DMS153 treated with DMSO at 0.1 percent for 48 hours (cell line): Measurements from ENCODE around the gene SMIM41.

Experiments used
- DNase-seq: peaks from one replicate; lab custom pipeline; 2025; ENCODE audit not compliant: unreplicated experiment; lab: John Stamatoyannopoulos, UW

Gene SMIM41

GRCh38 chr12:52120951-52121823, 41.7 kb downstream of the SMIM41 start:
- no peak for DNase-seq

GRCh38 chr12:52121824-52122539, 42.5 kb downstream of the SMIM41 start:
- DNase-seq: peak; percentile 33

- DNase-seq: no peak
Measured at GRCh38 chr12:52122540-52122871, 43.0 kb downstream of the SMIM41 start.

- no peak for DNase-seq
Measured at GRCh38 chr12:52122904-52123303, 43.4 kb downstream of the SMIM41 start.

- DNase-seq: no peak
Measured at GRCh38 chr12:52123487-52124186, 44.1 kb downstream of the SMIM41 start.

GRCh38 chr12:52125476-52125900, 46.0 kb downstream of the SMIM41 start:
- peak; percentile 55 for DNase-seq

- no peak for DNase-seq
Measured at GRCh38 chr12:52126050-52126604, 46.6 kb downstream of the SMIM41 start.

GRCh38 chr12:52126605-52127578, 47.4 kb downstream of the SMIM41 start:
- DNase-seq: no peak

- DNase-seq: no peak
Measured at GRCh38 chr12:52127683-52128450, 48.4 kb downstream of the SMIM41 start.

- peak; percentile 55 for DNase-seq
Measured at GRCh38 chr12:52130711-52131110, 51.2 kb downstream of the SMIM41 start.

- no peak for DNase-seq
Measured at GRCh38 chr12:52132754-52133161, 53.3 kb downstream of the SMIM41 start.

- no peak for DNase-seq
Measured at GRCh38 chr12:52137746-52138145, 58.2 kb downstream of the SMIM41 start.

GRCh38 chr12:52139147-52139546, 59.6 kb downstream of the SMIM41 start:
- no peak for DNase-seq

GRCh38 chr12:52139579-52140062, 60.1 kb downstream of the SMIM41 start:
- peak; percentile 41 for DNase-seq

GRCh38 chr12:52141306-52141705, 61.8 kb downstream of the SMIM41 start:
- DNase-seq: no peak

- no peak for DNase-seq
Measured at GRCh38 chr12:52141875-52142274, 62.4 kb downstream of the SMIM41 start.

GRCh38 chr12:52142431-52142830, 62.9 kb downstream of the SMIM41 start:
- no peak for DNase-seq

- no peak for DNase-seq
Measured at GRCh38 chr12:52144512-52145227, 65.2 kb downstream of the SMIM41 start.
